HepG2 (cell line): ENCODE data around the gene PARK7. TPM values are rescaled to one million over a fixed set of nuclear protein-coding genes. Genes with fewer than 3 reads are reported as not detected.

ENCODE experiments used
- AHDC1 ChIP-seq: sonication (generic); formaldehyde crosslinking; IDR thresholded peaks from 2 replicates; pipeline ENCODE4 v1.5.1; 2020; ENCODE audit warnings: mild to moderate bottlenecking, missing genetic modification reagents, borderline replicate concordance
- BRD4 ChIP-seq: sonication (generic); formaldehyde crosslinking; IDR thresholded peaks from 2 replicates; pipeline ENCODE4 v1.4.0; 2020; ENCODE audit warnings: missing genetic modification reagents
- FOXK2 ChIP-seq: fragments of 450-650 bp; IDR thresholded peaks from 2 replicates; pipeline ENCODE4 v1.6.1; 2016
- IRF9 ChIP-seq: sonication (generic); formaldehyde crosslinking; IDR thresholded peaks from 2 replicates; pipeline ENCODE4 v1.8.0; 2022; ENCODE audit warnings: missing genetic modification reagents, mild to moderate bottlenecking, borderline replicate concordance
- KLF16 ChIP-seq, 2 experiments: sonication (generic) in 1 of 2; formaldehyde crosslinking in 1 of 2; IDR thresholded peaks; 2 replicates each; pipeline versions ENCODE4 v1.6.1 to v1.8.0; 2016 to 2023; ENCODE audit warnings: missing genetic modification reagents in 2 of 2, missing compliant biosample characterization in 1 of 2
- NR2F1 ChIP-seq, 2 experiments: fragments of 450-650 bp in 1 of 2; formaldehyde crosslinking in 1 of 2; IDR thresholded peaks; 2 replicates each; pipeline versions ENCODE4 v1.5.0 to v1.6.1; 2016 to 2020; ENCODE audit warnings: mild to moderate bottlenecking in 1 of 2, missing compliant biosample characterization in 1 of 2, missing genetic modification reagents in 1 of 2, moderate library complexity in 1 of 2
- SAFB2 ChIP-seq: sonication (generic); formaldehyde crosslinking; IDR thresholded peaks from 2 replicates; pipeline ENCODE4 v1.5.1; 2020; ENCODE audit warnings: missing genetic modification reagents, low read depth, mild to moderate bottlenecking, borderline replicate concordance
- ZEB1 ChIP-seq: IDR thresholded peaks from 2 replicates; pipeline ENCODE4 v1.6.1; 2012; ENCODE audit warnings: mild to moderate bottlenecking, low read depth, inconsistent platforms; ENCODE audit not compliant: insufficient replicate concordance
- ZFAT ChIP-seq: sonication (generic); formaldehyde crosslinking; conservative IDR thresholded peaks from 2 replicates; pipeline ENCODE4 v1.8.1; 2023; ENCODE audit warnings: missing genetic modification reagents, inconsistent platforms
- ZFY ChIP-seq: sonication (generic); formaldehyde crosslinking; IDR thresholded peaks from 2 replicates; pipeline ENCODE4 v1.4.0; 2020; ENCODE audit warnings: missing genetic modification reagents
- ZNF260 ChIP-seq: sonication (generic); formaldehyde crosslinking; IDR thresholded peaks from 2 replicates; pipeline ENCODE4 v1.4.0; 2020; ENCODE audit warnings: missing genetic modification reagents, low read depth, mild to moderate bottlenecking, borderline replicate concordance
- ZNF776 ChIP-seq: sonication (generic); formaldehyde crosslinking; IDR thresholded peaks from 2 replicates; pipeline ENCODE4 v1.4.0; 2020; ENCODE audit warnings: mild to moderate bottlenecking, missing genetic modification reagents
- ZSCAN31 ChIP-seq: sonication (generic); formaldehyde crosslinking; IDR thresholded peaks from 2 replicates; pipeline ENCODE4 v1.5.0; 2020; ENCODE audit warnings: low read depth, mild to moderate bottlenecking, missing genetic modification reagents
- polyA plus RNA-seq, 8 experiments: library from polyadenylated mRNA; depleted of rRNA in 3 of 8; stranded (reverse) in 7 of 8; unstranded in 1 of 8; fragments of >200 nt; fragmentation: Illumina TruSeq in 4 of 8; extraction: Trizol in 4 of 8; gene quantifications; 2 replicates each; pipeline versions ENCODE4 v1.2.1 to v1.2.3, GENCODE V29; 2011 to 2016; ENCODE audit warnings: low read depth in 4 of 8, missing spikeins in 1 of 8, mixed read lengths in 1 of 8; ENCODE audit not compliant: insufficient read depth in 1 of 8
- total RNA-seq, 5 experiments: library from RNA; depleted of rRNA; stranded (reverse); fragments of >200 nt; fragmentation: Illumina TruSeq; extraction: Trizol; gene quantifications; 2 replicates each; pipeline ENCODE4 v1.2.3, GENCODE V29; 2016; ENCODE audit warnings: low read depth in 1 of 5
- TF ChIP-seq, protein P1 (sequence below): sonication (generic); formaldehyde crosslinking; IDR thresholded peaks from 2 replicates; pipeline ENCODE4 v1.4.0; 2020; ENCODE audit warnings: missing genetic modification reagents
- TF ChIP-seq, protein P2 (sequence below): IDR thresholded peaks from 2 replicates; pipeline ENCODE4 v1.6.1; 2016
- TF ChIP-seq, protein P3 (sequence below): sonication (generic); formaldehyde crosslinking; IDR thresholded peaks from 2 replicates; pipeline ENCODE4 v1.8.0; 2022; ENCODE audit warnings: missing genetic modification reagents, mild to moderate bottlenecking, moderate library complexity, borderline replicate concordance

Gene PARK7
- total and polyA plus RNA-seq, 2 of the 13 experiments (the other 11 are each of a cell fraction or from before 2014, with no cell fraction given): 212 to 296 TPM

- TF ChIP-seq, protein P1, sequence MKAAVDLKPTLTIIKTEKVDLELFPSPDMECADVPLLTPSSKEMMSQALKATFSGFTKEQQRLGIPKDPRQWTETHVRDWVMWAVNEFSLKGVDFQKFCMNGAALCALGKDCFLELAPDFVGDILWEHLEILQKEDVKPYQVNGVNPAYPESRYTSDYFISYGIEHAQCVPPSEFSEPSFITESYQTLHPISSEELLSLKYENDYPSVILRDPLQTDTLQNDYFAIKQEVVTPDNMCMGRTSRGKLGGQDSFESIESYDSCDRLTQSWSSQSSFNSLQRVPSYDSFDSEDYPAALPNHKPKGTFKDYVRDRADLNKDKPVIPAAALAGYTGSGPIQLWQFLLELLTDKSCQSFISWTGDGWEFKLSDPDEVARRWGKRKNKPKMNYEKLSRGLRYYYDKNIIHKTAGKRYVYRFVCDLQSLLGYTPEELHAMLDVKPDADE (CRISPR knock-in tag): no peak
- TF ChIP-seq BRD4 (CRISPR knock-in tag) (peak; percentile 79), IRF9 (CRISPR knock-in tag) (peak; percentile 60), KLF16 (CRISPR knock-in tag; IDR thresholded peaks at IDR 0.05) (peak in 1 of 2 experiments; percentile 75; a peak in 2 of 4 replicates), AHDC1 (CRISPR knock-in tag) (peak; percentile 81; the same call in 1 of the 2 replicates), ZNF776 (CRISPR knock-in tag) (peak; percentile 66; the same call in 1 of the 2 replicates), ZFAT (CRISPR knock-in tag) (no peak), ZSCAN31 (CRISPR knock-in tag) (peak; percentile 35; the same call in 1 of the 2 replicates), ZNF260 (CRISPR knock-in tag) (no peak), ZEB1 (peak; percentile 84), ZFY (CRISPR knock-in tag) (peak; percentile 54), SAFB2 (0 out of 2 replicates have a peak, but pooled peaks have one; percentile 26), FOXK2 (no peak), NR2F1 (CRISPR knock-in tag; IDR thresholded peaks at IDR 0.05) (peak; percentile 19 to 76; a peak in 3 of 4 replicates)
- TF ChIP-seq, protein P2, sequence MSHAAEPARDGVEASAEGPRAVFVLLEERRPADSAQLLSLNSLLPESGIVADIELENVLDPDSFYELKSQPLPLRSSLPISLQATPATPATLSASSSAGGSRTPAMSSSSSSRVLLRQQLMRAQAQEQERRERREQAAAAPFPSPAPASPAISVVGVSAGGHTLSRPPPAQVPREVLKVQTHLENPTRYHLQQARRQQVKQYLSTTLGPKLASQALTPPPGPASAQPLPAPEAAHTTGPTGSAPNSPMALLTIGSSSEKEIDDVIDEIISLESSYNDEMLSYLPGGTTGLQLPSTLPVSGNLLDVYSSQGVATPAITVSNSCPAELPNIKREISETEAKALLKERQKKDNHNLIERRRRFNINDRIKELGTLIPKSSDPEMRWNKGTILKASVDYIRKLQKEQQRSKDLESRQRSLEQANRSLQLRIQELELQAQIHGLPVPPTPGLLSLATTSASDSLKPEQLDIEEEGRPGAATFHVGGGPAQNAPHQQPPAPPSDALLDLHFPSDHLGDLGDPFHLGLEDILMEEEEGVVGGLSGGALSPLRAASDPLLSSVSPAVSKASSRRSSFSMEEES (CRISPR knock-in tag): peak; percentile 72
- TF ChIP-seq, protein P3, sequence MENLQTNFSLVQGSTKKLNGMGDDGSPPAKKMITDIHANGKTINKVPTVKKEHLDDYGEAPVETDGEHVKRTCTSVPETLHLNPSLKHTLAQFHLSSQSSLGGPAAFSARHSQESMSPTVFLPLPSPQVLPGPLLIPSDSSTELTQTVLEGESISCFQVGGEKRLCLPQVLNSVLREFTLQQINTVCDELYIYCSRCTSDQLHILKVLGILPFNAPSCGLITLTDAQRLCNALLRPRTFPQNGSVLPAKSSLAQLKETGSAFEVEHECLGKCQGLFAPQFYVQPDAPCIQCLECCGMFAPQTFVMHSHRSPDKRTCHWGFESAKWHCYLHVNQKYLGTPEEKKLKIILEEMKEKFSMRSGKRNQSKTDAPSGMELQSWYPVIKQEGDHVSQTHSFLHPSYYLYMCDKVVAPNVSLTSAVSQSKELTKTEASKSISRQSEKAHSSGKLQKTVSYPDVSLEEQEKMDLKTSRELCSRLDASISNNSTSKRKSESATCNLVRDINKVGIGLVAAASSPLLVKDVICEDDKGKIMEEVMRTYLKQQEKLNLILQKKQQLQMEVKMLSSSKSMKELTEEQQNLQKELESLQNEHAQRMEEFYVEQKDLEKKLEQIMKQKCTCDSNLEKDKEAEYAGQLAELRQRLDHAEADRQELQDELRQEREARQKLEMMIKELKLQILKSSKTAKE (CRISPR knock-in tag): peak; percentile 94
Measured at GRCh38 chr1:8026976-8027747, 65.7 kb downstream of the PARK7 start (continued).
